NK-92 (cell line): ENCODE measurements around the gene MYL9.

Source experiments
- DNase-seq: peaks from one replicate; lab custom pipeline; 2025; ENCODE audit not compliant: unreplicated experiment; lab: John Stamatoyannopoulos, UW

Gene MYL9

GRCh38 chr20:36525620-36526365 is 15.5 kb upstream of the MYL9 start:
- DNase-seq: no peak

- DNase-seq: no peak
Measured at GRCh38 chr20:36526521-36527011, 14.8 kb upstream of the MYL9 start.

- no peak for DNase-seq
Measured at GRCh38 chr20:36527331-36528125, 13.8 kb upstream of the MYL9 start.

GRCh38 chr20:36528176-36528874 is 13.0 kb upstream of the MYL9 start:
- DNase-seq: no peak

DNA sequence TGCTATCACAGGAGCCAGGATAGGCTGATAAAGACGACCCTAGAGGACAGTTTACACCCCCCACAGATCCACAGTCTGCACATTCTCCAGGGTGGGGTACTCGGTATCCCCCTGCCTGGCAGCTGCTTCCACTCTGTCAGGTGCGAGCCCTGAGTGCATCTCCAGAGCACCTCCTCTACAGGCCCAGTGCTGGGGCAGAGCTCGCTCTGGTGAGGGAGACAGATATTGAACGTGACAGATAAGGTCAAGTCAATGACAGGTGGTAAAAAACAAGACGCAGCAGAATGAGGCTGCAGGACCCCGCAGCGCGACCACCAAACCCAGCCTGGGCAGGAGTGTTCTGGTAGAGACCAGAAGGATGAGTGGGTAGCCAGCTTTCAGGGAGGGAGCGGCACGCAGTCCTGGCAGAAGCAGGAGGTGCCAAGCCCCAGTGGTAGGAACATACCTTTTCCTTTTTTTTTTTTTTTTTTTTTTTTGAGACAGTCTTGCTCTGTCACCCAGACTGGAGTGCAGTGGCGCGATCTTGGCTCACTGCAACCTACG is 12.4 kb upstream of the MYL9 start:
- DNase-seq: no peak

- no peak for DNase-seq
Measured at GRCh38 chr20:36532388-36532787, 8.9 kb upstream of the MYL9 start.

DNA sequence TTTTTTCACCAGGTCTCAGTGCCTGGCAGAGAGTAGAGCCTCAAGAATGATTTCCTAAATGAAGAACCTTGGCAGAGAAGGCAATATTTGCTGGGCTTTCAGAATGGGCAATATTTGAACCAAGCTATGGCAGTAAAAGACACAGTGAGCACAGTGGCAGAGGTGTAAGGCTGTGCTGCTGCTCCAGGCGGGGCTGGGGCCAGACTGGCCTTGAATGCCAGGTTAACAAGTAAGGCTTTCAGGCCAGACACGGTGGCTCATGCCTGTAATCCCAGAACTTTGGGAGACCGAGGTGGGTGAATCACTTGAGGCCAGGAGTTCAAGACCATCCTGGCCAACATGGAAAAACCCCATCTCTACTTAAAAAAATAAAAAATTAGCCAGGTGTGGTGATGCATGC is 8.5 kb upstream of the MYL9 start:
- DNase-seq: no peak

DNA sequence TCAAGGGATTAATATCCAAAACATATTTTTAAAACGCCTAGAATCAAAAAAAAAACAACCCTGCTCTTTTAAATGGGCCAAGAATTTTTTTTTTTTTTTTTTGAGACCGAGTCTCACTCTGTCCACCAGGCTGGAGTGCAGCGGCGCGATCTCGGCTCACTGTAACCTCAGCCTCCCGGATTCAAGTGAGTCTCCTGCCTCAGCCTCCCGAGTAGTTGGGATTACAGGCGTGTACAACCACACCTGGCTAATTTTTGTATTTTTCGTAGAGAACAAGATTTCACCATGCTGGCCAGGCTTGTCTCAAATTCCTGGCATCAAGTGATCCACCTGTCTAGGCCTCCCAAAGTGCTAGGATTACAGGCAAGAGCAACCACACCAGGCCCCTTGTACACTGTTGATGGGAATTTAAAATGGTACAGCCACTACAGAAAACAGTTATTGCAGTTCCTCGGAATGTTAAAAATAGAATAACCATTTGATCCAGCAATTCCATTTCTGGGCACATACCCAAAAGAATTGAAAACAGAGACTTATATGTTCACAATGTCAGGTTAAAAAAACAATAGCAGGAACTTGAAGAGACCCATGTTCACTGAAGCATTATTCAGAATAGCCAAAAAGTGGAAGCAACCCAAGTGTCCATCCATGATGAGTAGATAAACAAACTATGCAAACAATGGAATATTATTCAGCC is 3.1 kb upstream of the MYL9 start:
- DNase-seq: no peak

GRCh38 chr20:36540551-36541211 is 638 bp upstream of the MYL9 start:
- no peak for DNase-seq

DNA sequence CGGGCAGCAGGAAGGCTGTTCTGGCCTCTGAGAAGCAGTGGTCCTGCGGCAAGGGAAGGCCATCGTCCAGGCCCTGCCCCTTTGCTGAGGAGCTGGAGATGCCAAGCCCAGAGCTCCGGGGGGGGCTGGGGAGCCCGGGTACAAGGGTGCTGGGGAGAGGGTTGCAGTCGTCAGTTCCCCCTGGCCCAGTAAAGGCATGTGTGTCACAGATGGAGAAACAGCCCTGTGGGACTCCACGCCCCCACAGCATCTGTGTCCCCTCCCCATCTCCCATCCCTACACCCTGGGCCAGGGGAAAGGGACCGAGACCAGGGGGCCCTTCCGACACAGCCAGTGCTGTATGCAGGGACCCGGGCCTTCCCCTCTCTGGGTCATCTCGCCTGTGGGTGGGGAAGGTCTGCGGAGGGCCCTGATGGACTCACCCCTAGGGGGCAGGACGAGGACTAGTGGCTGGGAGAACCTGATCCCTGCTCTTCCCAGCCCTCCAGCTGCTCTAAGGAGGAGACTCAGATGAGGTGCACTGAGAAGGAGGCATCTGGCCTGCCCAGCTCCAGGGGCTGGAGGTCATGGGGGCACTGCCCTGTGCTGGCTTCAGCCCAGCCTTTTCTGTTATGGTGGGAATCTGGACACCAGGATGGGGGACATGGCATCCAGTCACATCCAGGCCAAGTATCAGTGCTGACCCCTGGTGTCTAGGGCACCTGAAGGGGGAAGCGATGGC is 609 bp downstream of the MYL9 start:
- no peak for DNase-seq

- no peak for DNase-seq
Measured at GRCh38 chr20:36542516-36543183, 1.3 kb downstream of the MYL9 start.

DNA sequence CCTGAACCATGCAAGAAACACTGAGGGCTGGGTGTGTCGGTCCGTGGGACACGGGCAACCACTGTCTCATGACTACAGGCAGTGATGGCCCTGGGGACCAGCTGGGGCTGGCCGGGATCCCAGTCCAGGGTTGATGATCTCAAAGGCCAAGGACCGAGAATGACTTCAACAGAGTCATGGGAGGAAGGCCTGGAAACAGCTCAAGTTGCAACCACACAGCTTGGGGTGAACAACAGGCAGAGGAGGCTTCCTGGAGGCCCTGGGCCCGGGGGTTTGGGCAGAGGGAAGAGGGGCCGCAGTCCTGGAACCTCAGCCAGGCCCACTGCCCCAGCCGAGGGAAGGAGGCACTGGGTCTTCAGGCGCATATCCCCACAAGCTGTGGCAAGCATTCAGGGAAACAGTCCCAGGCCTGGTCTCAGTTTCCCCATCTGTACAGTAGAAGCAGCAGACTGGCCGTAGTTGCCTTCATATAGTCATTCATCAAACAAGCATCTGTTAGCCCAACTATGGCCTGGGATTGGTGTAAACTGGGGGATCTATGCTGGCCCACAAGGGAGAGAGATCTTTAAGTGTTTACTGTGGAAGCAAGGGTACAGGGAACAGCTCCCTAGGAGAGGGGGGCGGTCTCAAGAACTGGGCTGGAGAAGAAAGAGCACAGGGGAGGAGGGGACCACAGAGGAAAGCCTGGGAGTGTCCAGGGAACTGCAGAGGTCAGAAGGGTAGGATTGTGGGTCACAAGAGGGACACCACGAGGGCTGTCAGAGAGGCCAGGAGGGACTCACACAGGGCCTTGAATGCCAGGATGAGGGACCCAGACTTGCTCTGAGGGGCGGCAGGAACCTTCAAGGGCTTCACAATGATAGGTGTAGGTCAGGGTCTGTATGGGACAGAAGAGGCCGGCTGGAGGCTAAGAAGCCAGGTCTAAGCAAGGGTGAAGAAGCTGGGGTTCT is 2.1 kb downstream of the MYL9 start:
- DNase-seq: no peak

DNA sequence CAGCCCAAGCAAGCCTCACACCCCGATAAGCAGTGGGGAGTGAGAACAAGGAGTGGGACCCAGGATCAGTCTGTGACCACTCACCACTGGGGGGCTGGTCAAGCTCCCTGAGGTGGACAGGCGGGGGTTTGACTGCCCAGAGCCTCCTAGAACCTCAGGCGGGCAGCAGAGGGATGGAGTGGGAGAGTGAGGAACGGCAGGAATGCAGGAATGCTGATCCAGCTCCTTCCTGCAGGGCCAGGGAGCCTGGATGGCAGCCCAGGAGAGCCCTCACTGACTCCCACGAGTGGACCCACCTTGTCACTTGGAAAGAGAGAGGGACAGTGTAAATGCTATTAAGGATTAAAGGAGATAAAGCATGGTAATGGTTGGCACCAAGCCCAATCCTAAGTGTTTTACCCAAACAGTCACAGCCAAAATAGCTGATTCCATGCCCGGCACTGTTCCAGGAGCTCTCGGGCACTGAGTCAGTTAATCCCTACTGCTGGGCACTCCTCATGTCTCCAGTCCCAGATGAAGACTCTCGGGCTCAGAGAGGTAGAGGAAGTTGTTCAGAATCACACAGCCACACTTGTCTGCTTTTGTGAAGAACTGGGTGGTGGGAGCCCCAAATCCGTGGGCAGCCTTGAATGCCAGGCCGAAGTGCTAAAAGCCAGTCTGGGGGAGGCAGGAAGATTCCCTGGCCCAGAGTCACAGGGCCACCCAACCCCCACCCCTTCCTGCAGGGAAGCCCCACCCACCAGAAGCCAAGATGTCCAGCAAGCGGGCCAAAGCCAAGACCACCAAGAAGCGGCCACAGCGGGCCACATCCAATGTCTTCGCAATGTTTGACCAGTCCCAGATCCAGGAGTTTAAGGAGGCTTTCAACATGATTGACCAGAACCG is 3.1 kb downstream of the MYL9 start:
- no peak for DNase-seq

DNA sequence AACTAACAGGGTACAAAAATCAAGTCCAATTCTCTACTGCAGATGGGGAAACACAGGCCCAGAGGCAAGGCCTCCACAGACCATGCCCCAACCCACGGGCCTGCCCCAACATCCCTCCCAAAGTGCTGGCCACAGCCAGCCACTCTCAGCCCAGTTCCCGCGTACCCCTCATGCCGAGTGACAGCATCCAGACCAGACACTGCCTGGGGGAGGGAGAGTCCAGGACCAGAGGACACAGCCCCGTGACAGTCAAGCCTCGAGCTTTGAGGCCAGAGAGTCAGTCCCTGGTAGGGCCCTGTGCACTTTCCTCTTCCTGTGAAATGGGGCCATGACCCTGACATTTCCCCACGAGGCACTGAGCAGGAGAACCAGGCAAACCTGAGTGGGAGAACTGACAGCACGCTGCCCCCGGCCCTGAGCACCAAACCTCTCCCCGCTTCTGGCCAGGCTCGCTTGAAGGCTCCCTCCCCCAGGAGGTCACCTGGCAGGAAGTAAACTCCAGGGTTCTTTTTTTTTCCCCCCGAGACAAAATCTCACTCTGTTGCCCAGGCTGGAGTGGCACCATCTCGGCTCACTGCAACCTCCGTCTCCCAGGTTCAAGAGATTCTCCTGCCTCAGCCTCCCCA is 4.9 kb downstream of the MYL9 start:
- DNase-seq: no peak

GRCh38 chr20:36547186-36548005 is 6.1 kb downstream of the MYL9 start:
- DNase-seq: no peak

DNA sequence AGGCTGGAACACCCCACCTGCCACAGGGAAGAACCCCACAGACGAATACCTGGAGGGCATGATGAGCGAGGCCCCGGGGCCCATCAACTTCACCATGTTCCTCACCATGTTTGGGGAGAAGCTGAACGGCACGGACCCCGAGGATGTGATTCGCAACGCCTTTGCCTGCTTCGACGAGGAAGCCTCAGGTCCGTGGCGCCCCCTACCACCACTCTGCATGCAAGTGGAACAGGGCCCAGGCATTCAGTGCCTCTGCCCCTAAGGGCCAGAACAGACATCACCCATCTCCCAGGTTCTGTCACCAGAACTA is 6.6 kb downstream of the MYL9 start:
- DNase-seq: no peak
